ENCODE measurements around the gene SPTBN5.

DNA sequence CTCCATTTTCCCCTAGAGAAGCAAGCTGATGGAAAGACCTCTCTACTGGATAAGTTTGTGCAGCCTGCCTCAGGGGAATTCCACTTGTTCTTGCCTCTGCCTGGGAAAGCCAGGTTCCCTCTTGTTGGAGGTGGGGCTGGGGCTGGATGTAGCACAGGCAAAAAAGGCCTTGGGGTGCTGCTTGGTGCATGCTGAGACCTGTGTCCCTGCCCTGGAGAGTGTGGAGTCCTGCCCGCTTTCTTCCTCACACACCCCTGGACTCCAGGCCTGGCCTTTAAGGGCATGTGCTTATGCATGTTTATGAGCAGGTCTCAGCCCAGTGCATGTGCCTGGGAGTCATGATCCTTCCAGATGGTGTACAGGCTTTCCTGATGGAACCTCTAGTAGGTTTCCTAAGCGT is 89.5 kb downstream of the SPTBN5 start:
- no peak for TF ChIP-seq POLR2A (IDR thresholded peaks at IDR 0.05)
- TF ChIP-seq, protein P1, sequence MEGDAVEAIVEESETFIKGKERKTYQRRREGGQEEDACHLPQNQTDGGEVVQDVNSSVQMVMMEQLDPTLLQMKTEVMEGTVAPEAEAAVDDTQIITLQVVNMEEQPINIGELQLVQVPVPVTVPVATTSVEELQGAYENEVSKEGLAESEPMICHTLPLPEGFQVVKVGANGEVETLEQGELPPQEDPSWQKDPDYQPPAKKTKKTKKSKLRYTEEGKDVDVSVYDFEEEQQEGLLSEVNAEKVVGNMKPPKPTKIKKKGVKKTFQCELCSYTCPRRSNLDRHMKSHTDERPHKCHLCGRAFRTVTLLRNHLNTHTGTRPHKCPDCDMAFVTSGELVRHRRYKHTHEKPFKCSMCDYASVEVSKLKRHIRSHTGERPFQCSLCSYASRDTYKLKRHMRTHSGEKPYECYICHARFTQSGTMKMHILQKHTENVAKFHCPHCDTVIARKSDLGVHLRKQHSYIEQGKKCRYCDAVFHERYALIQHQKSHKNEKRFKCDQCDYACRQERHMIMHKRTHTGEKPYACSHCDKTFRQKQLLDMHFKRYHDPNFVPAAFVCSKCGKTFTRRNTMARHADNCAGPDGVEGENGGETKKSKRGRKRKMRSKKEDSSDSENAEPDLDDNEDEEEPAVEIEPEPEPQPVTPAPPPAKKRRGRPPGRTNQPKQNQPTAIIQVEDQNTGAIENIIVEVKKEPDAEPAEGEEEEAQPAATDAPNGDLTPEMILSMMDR (IDR thresholded peaks at IDR 0.05): no peak
